Stomach smooth muscle (tissue), 2 donors: Measurements from ENCODE around the gene RLF.
"Not testable (repeated sequence)": the region's sequence is repeated elsewhere in the genome, so short reads cannot be mapped to it uniquely, and the experiment has no call there.

ENCODE experiments used
- H3K27ac ChIP-seq: one replicate; pipeline ENCODE4 v1.7.0; 2013; ENCODE audit warnings: mild to moderate bottlenecking, low read length, inconsistent platforms
- H3K27me3 ChIP-seq, 2 donors: one replicate each; pipeline ENCODE4 v1.7.0; 2013; ENCODE audit warnings: low read length in 2 of 2; ENCODE audit not compliant: insufficient read depth in 2 of 2, control insufficient read depth in 1 of 2
- H3K36me3 ChIP-seq, 2 donors: one replicate each; pipeline ENCODE4 v1.7.0; 2013; ENCODE audit warnings: low read length in 2 of 2; ENCODE audit not compliant: control insufficient read depth in 2 of 2, insufficient read depth in 2 of 2
- H3K4me1 ChIP-seq: one replicate; pipeline ENCODE4 v1.7.0; 2013; ENCODE audit warnings: low read length; ENCODE audit not compliant: control insufficient read depth, insufficient read depth
- H3K4me3 ChIP-seq, 2 donors: one replicate each; pipeline ENCODE4 v1.7.0; 2013; ENCODE audit warnings: low read length in 2 of 2
- H3K9ac ChIP-seq, 2 donors: one replicate each; pipeline ENCODE4 v1.7.0; 2013; ENCODE audit warnings: low read length in 2 of 2, mild to moderate bottlenecking in 1 of 2
- H3K9me3 ChIP-seq, 2 donors: one replicate each; pipeline ENCODE4 v1.7.0; 2013; ENCODE audit warnings: low read length in 2 of 2; ENCODE audit not compliant: control insufficient read depth in 2 of 2
- donor health status: healthy.
- donor health status: Pancreatic carcinoma.

The RLF gene

DNA sequence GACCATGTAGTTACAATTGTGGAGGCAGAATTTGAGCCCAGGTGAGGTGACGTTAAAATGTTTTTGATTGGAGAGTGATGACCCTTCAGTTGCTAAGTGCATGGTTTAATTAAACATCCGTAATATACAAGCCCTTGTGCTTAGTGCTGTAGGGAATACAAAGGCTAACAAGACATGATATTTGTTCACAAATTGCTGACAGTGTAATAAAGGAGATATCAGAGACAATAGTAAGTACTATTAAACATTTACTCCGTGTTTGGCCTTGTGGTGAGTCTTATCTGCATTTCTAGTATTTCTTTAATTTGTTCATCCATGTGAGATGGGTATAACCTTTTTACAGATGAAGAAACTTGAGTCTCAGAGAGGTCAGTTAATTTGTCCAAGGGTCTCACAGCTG, 37.9 kb downstream of the RLF start:
- no peak overlapping the region for H3K9ac ChIP-seq
- no peaks in the 10 kb centered on the region for H3K9me3 ChIP-seq
- no peaks in the 10 kb centered on the region for H3K27me3 ChIP-seq
- H3K4me3 ChIP-seq: no peak overlapping the region
- no peaks in the 10 kb centered on the region for H3K4me1 ChIP-seq
- H3K36me3 ChIP-seq: peaks cover 7 to 20% of the 10 kb centered on the region in 2 donors
- no peak overlapping the region for H3K27ac ChIP-seq

DNA sequence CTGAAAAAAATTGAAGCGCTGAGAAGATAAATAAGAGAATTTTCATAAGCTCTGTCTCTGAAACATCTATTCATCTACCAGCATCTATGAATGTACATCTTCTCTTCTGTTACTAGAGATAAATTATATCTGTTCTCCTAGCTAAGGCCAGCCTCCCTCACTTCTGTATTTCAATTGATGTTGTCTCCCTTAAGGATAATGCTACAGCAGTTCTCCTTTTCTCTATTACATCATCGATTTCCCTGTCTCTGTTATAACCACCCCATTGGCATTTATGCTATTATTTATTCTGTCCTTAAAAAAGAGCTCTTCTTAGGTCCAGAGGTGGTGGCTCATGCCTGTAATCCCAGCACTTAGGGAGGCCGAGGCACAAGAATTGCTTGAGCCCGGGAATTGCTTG, 43.7 kb downstream of the RLF start:
- Histone ChIP-seq H3K27ac (no peak overlapping the region), H3K9ac (no peak overlapping the region), H3K36me3 (peaks cover 0 to 16% of the 10 kb centered on the region in 2 donors), H3K27me3 (no peaks in the 10 kb centered on the region), H3K4me1 (no peaks in the 10 kb centered on the region), H3K9me3 (no peaks in the 10 kb centered on the region), H3K4me3 (no peak overlapping the region)

DNA sequence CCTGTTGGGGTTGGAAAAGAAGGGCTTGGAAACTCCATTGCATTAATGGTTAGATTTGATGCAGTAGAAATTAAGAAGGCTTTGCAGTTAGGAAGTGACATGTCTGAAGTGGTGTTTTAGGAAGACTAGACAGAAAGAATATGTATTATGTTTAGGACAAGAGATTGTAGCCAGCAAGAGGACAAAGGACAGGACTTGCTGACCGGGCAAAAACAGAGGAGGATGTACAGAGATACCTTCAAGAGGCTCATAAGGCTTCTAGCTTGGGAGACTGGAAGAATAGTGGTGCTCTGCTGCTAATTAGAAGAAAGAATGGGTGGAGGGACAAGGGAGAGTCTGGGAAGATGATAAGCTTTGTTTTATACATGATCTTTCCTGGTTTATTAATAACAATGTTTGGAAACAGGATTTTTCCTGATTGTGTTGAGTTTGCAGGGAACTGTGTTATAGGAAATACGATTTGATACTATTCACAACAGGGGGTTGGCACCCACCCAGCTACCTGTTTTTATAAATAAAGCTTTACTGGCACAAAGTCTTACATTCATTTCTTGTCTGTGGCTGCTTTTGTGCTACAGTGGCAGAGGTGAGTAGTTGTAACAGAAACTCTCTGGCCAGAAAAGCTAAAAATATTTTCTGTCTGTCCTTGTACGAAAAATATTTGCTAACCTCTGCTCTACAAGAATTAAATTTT, 49.5 kb downstream of the RLF start:
- Histone ChIP-seq H3K9me3 (no peaks in the 10 kb centered on the region), H3K4me1 (no peaks in the 10 kb centered on the region), H3K4me3 (no peak overlapping the region), H3K27ac (no peak overlapping the region), H3K9ac (no peak overlapping the region), H3K36me3 (peaks cover 0 to 19% of the 10 kb centered on the region in 2 donors), H3K27me3 (no peaks in the 10 kb centered on the region)

DNA sequence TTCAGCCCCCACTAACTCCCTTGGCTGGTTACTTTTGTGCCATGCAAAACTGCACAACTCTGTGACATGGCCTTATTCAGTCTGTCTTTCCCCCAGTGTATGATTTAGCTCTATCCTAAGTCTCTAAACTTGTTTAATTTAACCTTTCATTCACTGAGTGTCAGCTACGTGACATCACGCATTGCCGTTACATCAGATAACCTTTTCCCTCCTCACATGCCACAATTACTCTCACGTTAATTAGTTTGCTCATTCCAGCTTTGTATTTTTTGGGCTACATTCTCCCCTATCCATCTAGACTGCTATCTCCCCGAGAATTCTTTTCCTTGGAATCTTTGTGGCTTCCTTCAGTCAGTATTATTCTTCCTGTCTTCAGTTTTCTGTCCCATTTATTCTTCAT, 57.1 kb downstream of the RLF start:
- Histone ChIP-seq H3K9me3 (no peaks in the 10 kb centered on the region), H3K36me3 (no peaks in the 10 kb centered on the region), H3K9ac (no peak overlapping the region), H3K4me3 (no peak overlapping the region), H3K27me3 (no peaks in the 10 kb centered on the region), H3K4me1 (no peaks in the 10 kb centered on the region), H3K27ac (no peak overlapping the region)

DNA sequence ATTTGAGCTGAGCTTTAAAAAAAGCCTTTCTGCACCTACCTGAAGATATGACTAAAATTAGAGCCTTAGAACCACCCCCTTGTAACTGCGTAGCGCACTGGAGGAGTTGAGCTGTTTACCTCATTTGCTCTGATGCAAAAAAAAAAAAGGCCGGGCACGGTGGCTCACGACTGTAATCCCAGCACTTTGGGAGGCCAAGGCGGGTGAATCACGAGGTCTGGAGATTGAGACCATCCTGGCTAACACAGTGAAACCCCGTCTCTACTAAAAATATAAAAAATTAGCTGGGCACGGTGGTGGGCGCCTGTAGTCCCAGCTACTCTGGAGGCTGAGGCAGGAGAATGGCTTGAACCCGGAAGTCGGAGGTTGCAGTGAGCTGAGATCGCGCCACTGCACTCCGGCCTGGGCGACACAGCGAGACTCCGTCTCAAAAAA, 60.3 kb downstream of the RLF start:
- H3K9me3 ChIP-seq, H3K36me3 ChIP-seq, H3K27ac ChIP-seq, H3K4me3 ChIP-seq, H3K9ac ChIP-seq, H3K27me3 ChIP-seq, H3K4me1 ChIP-seq: not testable (repeated sequence)

DNA sequence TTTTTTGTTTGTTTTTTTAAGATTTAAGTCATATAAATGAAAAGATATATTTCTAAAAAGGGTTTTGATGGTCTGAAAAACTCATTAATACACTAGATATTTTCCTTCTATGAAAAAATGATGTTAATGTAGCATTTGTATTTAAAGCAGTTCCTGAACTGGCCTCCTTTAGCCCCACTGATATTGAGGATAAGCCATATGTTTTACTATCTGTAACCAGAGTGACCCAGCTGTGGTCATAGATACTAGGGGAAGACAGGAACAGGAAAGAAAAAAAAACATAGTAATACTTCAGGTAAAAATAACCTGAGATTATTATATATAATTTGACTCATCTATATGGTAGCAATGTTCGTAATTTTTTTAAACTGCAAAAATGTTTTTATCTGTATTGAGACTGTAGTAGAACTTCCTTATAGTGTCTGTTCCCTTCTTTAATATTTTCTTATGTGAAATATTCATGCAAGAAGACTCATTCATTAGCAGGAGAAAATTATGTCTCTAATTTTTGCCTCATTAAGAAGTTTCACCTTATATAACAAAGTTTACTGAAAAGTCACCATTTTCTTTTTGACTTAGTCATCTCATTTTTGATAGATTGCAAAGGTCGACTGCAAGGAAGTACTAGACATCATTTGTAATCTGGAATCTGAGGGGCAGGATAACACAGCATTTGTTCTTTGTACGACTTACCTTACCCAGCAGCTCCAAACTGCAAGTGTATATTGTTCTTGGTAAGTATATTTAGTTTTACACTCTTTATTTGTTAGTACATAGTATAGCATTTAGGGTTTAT, 61.0 kb downstream of the RLF start:
- no peaks in the 10 kb centered on the region for H3K4me1 ChIP-seq
- no peaks in the 10 kb centered on the region for H3K27me3 ChIP-seq
- H3K4me3 ChIP-seq: no peak overlapping the region
- H3K27ac ChIP-seq: no peak overlapping the region
- H3K9ac ChIP-seq: no peak overlapping the region
- no peaks in the 10 kb centered on the region for H3K9me3 ChIP-seq
- H3K36me3 ChIP-seq: peaks cover 0 to 3% of the 10 kb centered on the region in 2 donors

DNA sequence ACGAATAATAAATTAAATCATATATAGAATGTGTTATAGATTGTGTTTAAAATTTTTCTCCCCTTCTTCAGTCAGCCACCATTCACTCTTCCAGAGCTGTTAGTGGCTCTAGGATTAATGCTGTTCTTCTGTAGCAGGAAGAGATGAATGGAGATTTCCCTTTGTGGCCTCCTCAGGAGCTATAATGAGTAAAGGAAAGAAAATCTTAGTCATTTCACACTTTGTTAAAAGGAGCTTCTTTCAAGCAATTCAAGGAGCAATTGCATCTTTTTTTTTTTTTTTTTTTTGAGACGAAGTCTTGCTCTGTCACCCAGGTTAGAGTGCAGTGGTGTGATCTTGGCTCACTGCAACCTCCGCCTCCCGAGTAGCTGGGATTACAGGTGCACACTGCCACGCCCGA, 62.9 kb downstream of the RLF start:
- Histone ChIP-seq H3K27me3 (no peaks in the 10 kb centered on the region), H3K4me3 (no peak overlapping the region), H3K9me3 (no peaks in the 10 kb centered on the region), H3K36me3 (peaks cover 0 to 3% of the 10 kb centered on the region in 2 donors), H3K4me1 (no peaks in the 10 kb centered on the region), H3K27ac (no peak overlapping the region), H3K9ac (no peak overlapping the region)

DNA sequence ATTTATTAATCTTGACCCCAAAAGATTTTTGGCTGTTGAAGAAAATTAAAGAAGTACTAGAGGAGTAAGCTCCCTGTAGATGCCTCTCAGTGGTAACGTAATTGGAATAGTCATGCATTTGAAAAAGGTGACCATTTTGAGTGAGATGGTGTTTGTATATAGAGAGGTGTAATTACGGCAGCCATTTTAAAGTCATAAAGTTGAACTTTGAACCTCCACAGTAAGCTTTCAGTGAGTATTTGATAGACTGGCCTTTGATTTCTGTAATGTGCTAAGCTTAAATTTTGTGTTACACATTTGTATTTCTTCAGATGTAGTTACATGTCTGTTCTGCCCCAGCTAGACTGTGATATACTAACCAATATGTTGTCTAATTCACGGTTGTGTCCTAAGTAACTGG, 65.0 kb downstream of the RLF start:
- Histone ChIP-seq H3K4me1 (no peaks in the 10 kb centered on the region), H3K9me3 (no peaks in the 10 kb centered on the region), H3K36me3 (peaks cover 0 to 3% of the 10 kb centered on the region in 2 donors), H3K9ac (no peak overlapping the region), H3K4me3 (no peak overlapping the region), H3K27me3 (no peaks in the 10 kb centered on the region), H3K27ac (no peak overlapping the region)

DNA sequence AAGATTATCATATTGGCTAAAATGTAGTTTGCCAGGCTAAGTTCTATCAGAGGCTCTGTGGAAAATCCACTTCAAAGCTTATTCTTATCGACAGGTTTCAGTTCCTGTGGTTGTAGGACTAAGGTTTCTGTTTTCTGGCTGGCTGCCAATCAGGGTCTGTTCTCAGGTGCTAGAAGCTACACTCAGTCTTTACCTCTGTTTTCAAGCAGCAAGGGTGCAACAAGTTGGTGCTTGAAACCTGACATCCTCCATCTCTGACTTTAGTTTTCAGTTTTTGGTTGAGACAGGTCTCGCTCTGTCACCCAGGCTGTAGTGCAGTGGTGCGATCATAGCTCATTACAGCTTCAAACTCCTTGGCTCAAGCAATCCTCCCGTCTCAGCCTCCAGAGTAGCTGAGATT, 71.3 kb downstream of the RLF start:
- H3K36me3 ChIP-seq: peaks cover 21 to 26% of the 10 kb centered on the region in 2 donors
- no peak overlapping the region for H3K27ac ChIP-seq
- H3K9me3 ChIP-seq: no peaks in the 10 kb centered on the region
- no peaks in the 10 kb centered on the region for H3K4me1 ChIP-seq
- H3K4me3 ChIP-seq: no peak overlapping the region
- no peaks in the 10 kb centered on the region for H3K27me3 ChIP-seq
- no peak overlapping the region for H3K9ac ChIP-seq

DNA sequence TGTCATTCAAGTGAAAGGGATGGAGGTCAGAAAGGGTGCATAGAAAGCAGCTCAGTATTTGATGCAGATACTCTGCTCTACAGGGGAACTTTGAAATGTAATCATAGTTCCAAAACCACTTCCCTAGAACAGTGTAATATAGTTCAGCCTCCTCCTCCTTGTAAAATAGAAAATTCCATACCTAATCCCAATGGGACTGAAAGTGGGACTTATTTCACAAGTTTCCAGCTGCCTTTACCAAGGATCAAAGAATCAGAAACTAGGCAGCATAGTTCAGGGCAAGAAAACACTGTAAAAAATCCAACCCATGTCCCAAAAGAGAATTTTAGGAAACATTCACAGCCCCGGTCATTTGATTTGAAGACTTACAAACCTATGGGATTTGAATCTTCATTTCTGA, 78.4 kb downstream of the RLF start:
- no peaks in the 10 kb centered on the region for H3K4me1 ChIP-seq
- H3K9ac ChIP-seq: no peak overlapping the region
- peaks cover 18 to 24% of the 10 kb centered on the region in 2 donors for H3K36me3 ChIP-seq
- H3K4me3 ChIP-seq: no peak overlapping the region
- no peak overlapping the region for H3K27ac ChIP-seq
- H3K27me3 ChIP-seq: no peaks in the 10 kb centered on the region
- no peaks in the 10 kb centered on the region for H3K9me3 ChIP-seq

DNA sequence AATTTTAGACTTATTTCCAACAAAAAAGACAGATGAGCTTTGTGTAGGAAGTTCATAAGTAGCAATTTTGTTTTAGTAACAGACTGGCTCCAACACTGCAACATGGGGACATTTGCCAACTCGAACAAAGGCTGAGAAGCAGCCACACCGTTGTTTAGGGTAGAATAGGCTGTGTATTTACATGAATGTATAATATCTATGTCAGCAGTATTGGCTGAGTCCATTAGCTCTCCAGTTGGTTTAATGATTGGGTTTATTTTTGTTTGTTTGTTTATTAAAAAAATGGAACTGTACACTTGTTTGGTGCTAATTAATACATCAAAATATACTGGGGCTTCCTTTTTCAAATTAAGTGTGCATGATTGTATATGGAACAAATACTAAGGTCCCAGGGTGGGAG, 79.2 kb downstream of the RLF start:
- Histone ChIP-seq H3K27me3 (no peaks in the 10 kb centered on the region), H3K9ac (no peak overlapping the region), H3K9me3 (no peaks in the 10 kb centered on the region), H3K4me3 (no peak overlapping the region), H3K36me3 (peaks cover 18 to 24% of the 10 kb centered on the region in 2 donors), H3K4me1 (no peaks in the 10 kb centered on the region), H3K27ac (no peak overlapping the region)
